WTC11 (cell line): ENCODE results near the gene ECSCR. TPM values are rescaled to one million over a fixed set of nuclear protein-coding genes. Genes with fewer than 3 reads are reported as not detected.

Source experiments
- ATAC-seq: fragments of 200-7000 bp; cut with Tn5 transposase; 2 replicates; pipeline ENCODE4 v1.10.0; 2021; ENCODE audit warnings: mild to moderate bottlenecking, moderate library complexity
- CTCF ChIA-PET: fragments of 300-600 bp; sonication (Branson Sonifier 250); formaldehyde crosslinking; loops from one replicate; lab custom pipeline; 2021; ENCODE audit warnings: antibody characterized with exemption; lab: Charles Lee
- POLR2A ChIA-PET: fragments of 350-600 bp; sonication (Branson Sonifier 250); formaldehyde crosslinking; loops from one replicate; lab custom pipeline; 2021; ENCODE audit warnings: antibody characterized with exemption; lab: Charles Lee
- DNase-seq: peaks from one replicate; pipeline ENCODE4 v3.0.0; 2021; ENCODE audit warnings: low spot score
- H3K27ac Mint-ChIP-seq: 2 replicates; pipeline ENCODE4 v1.8.0; 2021; ENCODE audit warnings: mixed read lengths
- H3K27me3 Mint-ChIP-seq: 2 replicates; pipeline ENCODE4 v1.8.0; 2021; ENCODE audit warnings: low read depth, mild to moderate bottlenecking, moderate library complexity, mixed read lengths
- H3K36me3 Mint-ChIP-seq: 2 replicates; pipeline ENCODE4 v1.8.0; 2021; ENCODE audit warnings: mixed read lengths
- H3K4me1 Mint-ChIP-seq: 2 replicates; pipeline ENCODE4 v1.8.0; 2022; ENCODE audit warnings: mixed read lengths
- H3K4me3 Mint-ChIP-seq: 2 replicates; pipeline ENCODE4 v1.8.0; 2021; ENCODE audit warnings: mild to moderate bottlenecking, moderate library complexity, mixed read lengths
- H3K9me3 Mint-ChIP-seq: 2 replicates; pipeline ENCODE4 v1.8.0; 2021; ENCODE audit warnings: mixed read lengths
- ESRRA ChIP-seq: sonication (generic); formaldehyde crosslinking; IDR thresholded peaks from 2 replicates; pipeline ENCODE4 v1.8.1; 2022; ENCODE audit warnings: mild to moderate bottlenecking, missing genetic modification reagents, borderline replicate concordance
- FOXK1 ChIP-seq: sonication (generic); formaldehyde crosslinking; IDR thresholded peaks from 2 replicates; pipeline ENCODE4 v1.8.0; 2022; ENCODE audit warnings: mild to moderate bottlenecking, moderate library complexity, missing genetic modification reagents
- FOXP1 ChIP-seq: sonication (generic); formaldehyde crosslinking; IDR thresholded peaks from 2 replicates; pipeline ENCODE4 v1.8.0; 2022; ENCODE audit warnings: missing genetic modification reagents, mild to moderate bottlenecking, moderate library complexity, borderline replicate concordance
- NFYB ChIP-seq: sonication (generic); formaldehyde crosslinking; conservative IDR thresholded peaks from 2 replicates; pipeline ENCODE4 v1.8.0; 2022; ENCODE audit warnings: low read depth, missing genetic modification reagents
- RELA ChIP-seq: sonication (generic); formaldehyde crosslinking; IDR thresholded peaks from 2 replicates; pipeline ENCODE4 v1.8.1; 2022; ENCODE audit warnings: missing genetic modification reagents, mild to moderate bottlenecking, borderline replicate concordance
- ZNF121 ChIP-seq: sonication (generic); formaldehyde crosslinking; IDR thresholded peaks from 2 replicates; pipeline ENCODE4 v1.8.0; 2023; ENCODE audit warnings: missing genetic modification reagents
- ZNF317 ChIP-seq: sonication (generic); formaldehyde crosslinking; IDR thresholded peaks from 2 replicates; pipeline ENCODE4 v1.8.1; 2023; ENCODE audit warnings: low read depth, mild to moderate bottlenecking, moderate library complexity, missing genetic modification reagents, borderline replicate concordance
- ZNF416 ChIP-seq: fragments of 250-450 bp; sonication (Bioruptor Pico); IDR thresholded peaks from 2 replicates; pipeline ENCODE4 v1.9.0; 2021; ENCODE audit warnings: mild to moderate bottlenecking, inconsistent platforms
- total RNA-seq: library from RNA; stranded (reverse); gene quantifications from 3 replicates; pipeline ENCODE4 v1.2.3, GENCODE V29; 2021
- TF ChIP-seq, protein P1 (sequence below): sonication (generic); formaldehyde crosslinking; IDR thresholded peaks from 2 replicates; pipeline ENCODE4 v1.8.0; 2022; ENCODE audit warnings: mild to moderate bottlenecking, missing genetic modification reagents
- TF ChIP-seq, protein P2 (sequence below): sonication (generic); formaldehyde crosslinking; IDR thresholded peaks from 2 replicates; pipeline ENCODE4 v1.8.1; 2023; ENCODE audit warnings: mild to moderate bottlenecking, missing genetic modification reagents
- TF ChIP-seq, protein P3 (sequence below): sonication (generic); formaldehyde crosslinking; IDR thresholded peaks from 2 replicates; pipeline ENCODE4 v1.8.1; 2023; ENCODE audit warnings: mild to moderate bottlenecking, missing genetic modification reagents, moderate library complexity
- TF ChIP-seq, protein P4 (sequence below): fragments of 250-450 bp; sonication (Bioruptor Pico); IDR thresholded peaks from 2 replicates; pipeline ENCODE4 v1.9.0; 2021; ENCODE audit warnings: mild to moderate bottlenecking
- TF ChIP-seq, protein P5 (sequence below): fragments of 250-450 bp; sonication (Bioruptor Pico); IDR thresholded peaks from 2 replicates; pipeline ENCODE4 v1.8.0; 2021; ENCODE audit warnings: mild to moderate bottlenecking
- TF ChIP-seq, protein P6 (sequence below): sonication (generic); formaldehyde crosslinking; IDR thresholded peaks from 2 replicates; pipeline ENCODE4 v1.8.1; 2023; ENCODE audit warnings: mild to moderate bottlenecking, moderate library complexity, missing genetic modification reagents

Gene ECSCR
- total RNA-seq, 1 experiment from 2014 or later = 2.7 TPM

DNA sequence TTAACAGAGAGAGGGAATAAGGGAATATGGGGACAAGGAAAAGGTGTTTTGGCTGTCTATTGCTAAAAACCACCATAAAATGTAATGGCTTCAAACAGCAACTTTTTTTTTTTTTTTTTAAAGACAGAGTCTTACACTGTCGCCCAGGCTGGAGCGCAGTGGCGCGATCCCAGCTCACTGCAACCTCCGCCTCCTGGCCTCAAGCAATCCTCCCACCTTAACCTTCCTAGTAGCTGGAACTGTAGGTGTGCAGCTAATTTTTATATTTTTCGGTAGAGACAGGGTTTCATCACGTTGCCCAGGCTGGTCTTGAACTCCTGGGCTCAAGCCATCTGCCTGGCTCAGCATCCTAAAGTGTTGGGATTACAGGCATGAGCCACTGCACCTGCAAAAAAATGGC, 54.4 kb downstream of the ECSCR start:
- no peaks in the 10 kb centered on the region for H3K27me3 Mint-ChIP-seq
- POLR2A ChIA-PET = no interaction called here

DNA sequence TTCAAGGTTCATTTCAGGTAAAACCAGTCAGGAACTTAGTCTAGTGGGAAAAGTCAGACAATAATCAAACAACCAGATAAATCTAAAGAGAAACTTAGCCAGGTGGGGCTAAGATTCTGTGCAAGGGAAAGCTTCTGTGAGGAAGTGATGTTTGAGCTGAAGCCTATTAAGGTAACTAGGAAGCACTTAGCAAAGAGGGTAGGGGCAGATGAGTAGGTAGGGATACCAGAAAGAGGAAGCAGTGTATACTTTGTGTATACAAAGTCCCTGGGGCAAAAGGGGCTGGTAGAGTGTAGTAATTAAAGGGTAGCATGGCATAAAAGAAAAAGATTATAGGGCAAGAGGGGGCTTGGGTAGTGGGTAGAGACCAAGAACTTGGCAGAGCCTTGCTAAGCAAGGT, 55.0 kb downstream of the ECSCR start:
- no peak overlapping the region for H3K27ac Mint-ChIP-seq
- no peak for DNase-seq
- CTCF ChIA-PET = interaction anchor here (1.1 to 1.2 kb wide), 2 partner anchors 15 kb away, joined by 3 read pairs; no protein-coding TSS in a partner anchor
- H3K4me3 Mint-ChIP-seq = no peak overlapping the region
- H3K4me1 Mint-ChIP-seq = peaks cover 16% of the 10 kb centered on the region
- POLR2A ChIA-PET = no interaction called here
- no peak for ATAC-seq
- TF ChIP-seq, protein P1, sequence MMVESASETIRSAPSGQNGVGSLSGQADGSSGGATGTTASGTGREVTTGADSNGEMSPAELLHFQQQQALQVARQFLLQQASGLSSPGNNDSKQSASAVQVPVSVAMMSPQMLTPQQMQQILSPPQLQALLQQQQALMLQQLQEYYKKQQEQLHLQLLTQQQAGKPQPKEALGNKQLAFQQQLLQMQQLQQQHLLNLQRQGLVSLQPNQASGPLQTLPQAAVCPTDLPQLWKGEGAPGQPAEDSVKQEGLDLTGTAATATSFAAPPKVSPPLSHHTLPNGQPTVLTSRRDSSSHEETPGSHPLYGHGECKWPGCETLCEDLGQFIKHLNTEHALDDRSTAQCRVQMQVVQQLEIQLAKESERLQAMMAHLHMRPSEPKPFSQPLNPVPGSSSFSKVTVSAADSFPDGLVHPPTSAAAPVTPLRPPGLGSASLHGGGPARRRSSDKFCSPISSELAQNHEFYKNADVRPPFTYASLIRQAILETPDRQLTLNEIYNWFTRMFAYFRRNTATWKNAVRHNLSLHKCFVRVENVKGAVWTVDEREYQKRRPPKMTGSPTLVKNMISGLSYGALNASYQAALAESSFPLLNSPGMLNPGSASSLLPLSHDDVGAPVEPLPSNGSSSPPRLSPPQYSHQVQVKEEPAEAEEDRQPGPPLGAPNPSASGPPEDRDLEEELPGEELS (CRISPR knock-in tag) = no peak
- TF ChIP-seq ZNF317 = no peak
- TF ChIP-seq, protein P2, sequence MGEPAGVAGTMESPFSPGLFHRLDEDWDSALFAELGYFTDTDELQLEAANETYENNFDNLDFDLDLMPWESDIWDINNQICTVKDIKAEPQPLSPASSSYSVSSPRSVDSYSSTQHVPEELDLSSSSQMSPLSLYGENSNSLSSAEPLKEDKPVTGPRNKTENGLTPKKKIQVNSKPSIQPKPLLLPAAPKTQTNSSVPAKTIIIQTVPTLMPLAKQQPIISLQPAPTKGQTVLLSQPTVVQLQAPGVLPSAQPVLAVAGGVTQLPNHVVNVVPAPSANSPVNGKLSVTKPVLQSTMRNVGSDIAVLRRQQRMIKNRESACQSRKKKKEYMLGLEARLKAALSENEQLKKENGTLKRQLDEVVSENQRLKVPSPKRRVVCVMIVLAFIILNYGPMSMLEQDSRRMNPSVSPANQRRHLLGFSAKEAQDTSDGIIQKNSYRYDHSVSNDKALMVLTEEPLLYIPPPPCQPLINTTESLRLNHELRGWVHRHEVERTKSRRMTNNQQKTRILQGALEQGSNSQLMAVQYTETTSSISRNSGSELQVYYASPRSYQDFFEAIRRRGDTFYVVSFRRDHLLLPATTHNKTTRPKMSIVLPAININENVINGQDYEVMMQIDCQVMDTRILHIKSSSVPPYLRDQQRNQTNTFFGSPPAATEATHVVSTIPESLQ (CRISPR knock-in tag) = no peak
- no peak for TF ChIP-seq RELA (CRISPR knock-in tag)
- no peak for TF ChIP-seq NFYB
- TF ChIP-seq, protein P3, sequence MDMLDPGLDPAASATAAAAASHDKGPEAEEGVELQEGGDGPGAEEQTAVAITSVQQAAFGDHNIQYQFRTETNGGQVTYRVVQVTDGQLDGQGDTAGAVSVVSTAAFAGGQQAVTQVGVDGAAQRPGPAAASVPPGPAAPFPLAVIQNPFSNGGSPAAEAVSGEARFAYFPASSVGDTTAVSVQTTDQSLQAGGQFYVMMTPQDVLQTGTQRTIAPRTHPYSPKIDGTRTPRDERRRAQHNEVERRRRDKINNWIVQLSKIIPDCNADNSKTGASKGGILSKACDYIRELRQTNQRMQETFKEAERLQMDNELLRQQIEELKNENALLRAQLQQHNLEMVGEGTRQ (CRISPR knock-in tag) = no peak
- TF ChIP-seq ESRRA (CRISPR knock-in tag) = no peak
- no peak for TF ChIP-seq FOXP1
- no peak for TF ChIP-seq ZNF121 (CRISPR knock-in tag)
- TF ChIP-seq, protein P4, sequence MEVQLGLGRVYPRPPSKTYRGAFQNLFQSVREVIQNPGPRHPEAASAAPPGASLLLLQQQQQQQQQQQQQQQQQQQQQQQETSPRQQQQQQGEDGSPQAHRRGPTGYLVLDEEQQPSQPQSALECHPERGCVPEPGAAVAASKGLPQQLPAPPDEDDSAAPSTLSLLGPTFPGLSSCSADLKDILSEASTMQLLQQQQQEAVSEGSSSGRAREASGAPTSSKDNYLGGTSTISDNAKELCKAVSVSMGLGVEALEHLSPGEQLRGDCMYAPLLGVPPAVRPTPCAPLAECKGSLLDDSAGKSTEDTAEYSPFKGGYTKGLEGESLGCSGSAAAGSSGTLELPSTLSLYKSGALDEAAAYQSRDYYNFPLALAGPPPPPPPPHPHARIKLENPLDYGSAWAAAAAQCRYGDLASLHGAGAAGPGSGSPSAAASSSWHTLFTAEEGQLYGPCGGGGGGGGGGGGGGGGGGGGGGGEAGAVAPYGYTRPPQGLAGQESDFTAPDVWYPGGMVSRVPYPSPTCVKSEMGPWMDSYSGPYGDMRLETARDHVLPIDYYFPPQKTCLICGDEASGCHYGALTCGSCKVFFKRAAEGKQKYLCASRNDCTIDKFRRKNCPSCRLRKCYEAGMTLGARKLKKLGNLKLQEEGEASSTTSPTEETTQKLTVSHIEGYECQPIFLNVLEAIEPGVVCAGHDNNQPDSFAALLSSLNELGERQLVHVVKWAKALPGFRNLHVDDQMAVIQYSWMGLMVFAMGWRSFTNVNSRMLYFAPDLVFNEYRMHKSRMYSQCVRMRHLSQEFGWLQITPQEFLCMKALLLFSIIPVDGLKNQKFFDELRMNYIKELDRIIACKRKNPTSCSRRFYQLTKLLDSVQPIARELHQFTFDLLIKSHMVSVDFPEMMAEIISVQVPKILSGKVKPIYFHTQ (CRISPR knock-in tag) = no peak
- no peak for TF ChIP-seq FOXK1 (CRISPR knock-in tag)
- TF ChIP-seq, protein P5, sequence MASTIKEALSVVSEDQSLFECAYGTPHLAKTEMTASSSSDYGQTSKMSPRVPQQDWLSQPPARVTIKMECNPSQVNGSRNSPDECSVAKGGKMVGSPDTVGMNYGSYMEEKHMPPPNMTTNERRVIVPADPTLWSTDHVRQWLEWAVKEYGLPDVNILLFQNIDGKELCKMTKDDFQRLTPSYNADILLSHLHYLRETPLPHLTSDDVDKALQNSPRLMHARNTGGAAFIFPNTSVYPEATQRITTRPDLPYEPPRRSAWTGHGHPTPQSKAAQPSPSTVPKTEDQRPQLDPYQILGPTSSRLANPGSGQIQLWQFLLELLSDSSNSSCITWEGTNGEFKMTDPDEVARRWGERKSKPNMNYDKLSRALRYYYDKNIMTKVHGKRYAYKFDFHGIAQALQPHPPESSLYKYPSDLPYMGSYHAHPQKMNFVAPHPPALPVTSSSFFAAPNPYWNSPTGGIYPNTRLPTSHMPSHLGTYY = no peak
- H3K9me3 Mint-ChIP-seq = no peaks in the 10 kb centered on the region
- H3K36me3 Mint-ChIP-seq = no peaks in the 10 kb centered on the region
- H3K27me3 Mint-ChIP-seq = no peaks in the 10 kb centered on the region

More for the DNA sequence above, 54.4 kb downstream of the ECSCR start:
- DNase-seq = no peak
- TF ChIP-seq, protein P6, sequence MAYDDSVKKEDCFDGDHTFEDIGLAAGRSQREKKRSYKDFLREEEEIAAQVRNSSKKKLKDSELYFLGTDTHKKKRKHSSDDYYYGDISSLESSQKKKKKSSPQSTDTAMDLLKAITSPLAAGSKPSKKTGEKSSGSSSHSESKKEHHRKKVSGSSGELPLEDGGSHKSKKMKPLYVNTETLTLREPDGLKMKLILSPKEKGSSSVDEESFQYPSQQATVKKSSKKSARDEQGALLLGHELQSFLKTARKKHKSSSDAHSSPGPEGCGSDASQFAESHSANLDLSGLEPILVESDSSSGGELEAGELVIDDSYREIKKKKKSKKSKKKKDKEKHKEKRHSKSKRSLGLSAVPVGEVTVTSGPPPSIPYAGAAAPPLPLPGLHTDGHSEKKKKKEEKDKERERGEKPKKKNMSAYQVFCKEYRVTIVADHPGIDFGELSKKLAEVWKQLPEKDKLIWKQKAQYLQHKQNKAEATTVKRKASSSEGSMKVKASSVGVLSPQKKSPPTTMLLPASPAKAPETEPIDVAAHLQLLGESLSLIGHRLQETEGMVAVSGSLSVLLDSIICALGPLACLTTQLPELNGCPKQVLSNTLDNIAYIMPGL (CRISPR knock-in tag) = no peak
- TF ChIP-seq NFYB (no peak), ZNF416 (no peak)
- Mint-ChIP-seq H3K9me3 (no peaks in the 10 kb centered on the region), H3K4me3 (no peak overlapping the region), H3K4me1 (peaks cover 10% of the 10 kb centered on the region), H3K36me3 (no peaks in the 10 kb centered on the region), H3K27ac (no peak overlapping the region)
- ATAC-seq = no peak
- CTCF ChIA-PET = interaction anchor here (1.1 kb wide), 1 partner anchor 14 kb away, joined by 3 read pairs; no protein-coding TSS in a partner anchor
